Sciatic nerve (tissue), 2 donors: ENCODE data around the gene DDX56. TPM values are rescaled to one million over a fixed set of nuclear protein-coding genes. Genes with fewer than 3 reads are reported as not detected.

ENCODE experiments used
- ATAC-seq: fragments of 200-7000 bp; cut with Tn5 transposase; one replicate; pipeline ENCODE4 v1.9.1; 2020; ENCODE audit warnings: mild to moderate bottlenecking, moderate library complexity
- DNase-seq: peaks from one replicate; pipeline ENCODE4 v3.0.0-alpha.2; 2020; ENCODE audit warnings: low spot score
- intact Hi-C: fragments of 100-400 bp; cut with DNase I; formaldehyde crosslinking; loops from one replicate; pipeline ENCODE4 v1.14.2; 2022
- total RNA-seq: library from RNA; stranded (reverse); fragmentation: NEBNext Ultra II Directional; extraction: Animal tissue kit (Norgen Biotek cat#: 25700); gene quantifications from one replicate; pipeline ENCODE4 v1.2.1, GENCODE V29; 2021
- donor health status: DM: no; HTN: no; CAD: no.
- donor health status: DM: no; HTN: no; CAD: no.

Gene DDX56
- total RNA-seq = 58.4 TPM

GRCh38 chr7:44573464-44574286, at the start of gene DDX56:
Gene DDX56, minus strand, starts transcription at chr7:44573908. Its CDS starts 13 bp downstream, at chr7:44573895.
- ATAC-seq = peak; percentile 99

GRCh38 chr7:44622342-44623151, 48.8 kb upstream of the DDX56 start:
- intact Hi-C loops = no loop called here
- ATAC-seq = peak; percentile 45
- no peak for DNase-seq

More at GRCh38 chr7:44573464-44574286, at the start of gene DDX56:
- intact Hi-C loops = no loop called here
- DNase-seq = peak; percentile 97

GRCh38 chr7:44621750-44622103, 48.0 kb upstream of the DDX56 start:
- intact Hi-C loops = no loop called here
- ATAC-seq (no peak), DNase-seq (no peak)

- intact Hi-C loops = no loop called here
- DNase-seq = no peak
- peak; percentile 56 for ATAC-seq
These were observed 47.5 kb upstream of the DDX56 start for GRCh38 chr7:44621034-44621749.

- no peak for DNase-seq
- ATAC-seq = no peak
- intact Hi-C loops = no loop called here
These were observed 45.0 kb upstream of the DDX56 start for GRCh38 chr7:44618753-44619152.

- ATAC-seq = no peak
- intact Hi-C loops = no loop called here
- DNase-seq = no peak
These were observed 44.3 kb upstream of the DDX56 start for GRCh38 chr7:44618045-44618444.

- intact Hi-C loops = no loop called here
- ATAC-seq = no peak
- no peak for DNase-seq
These were observed 43.6 kb upstream of the DDX56 start for GRCh38 chr7:44617225-44617890.

GRCh38 chr7:44616545-44616944, 42.8 kb upstream of the DDX56 start:
- no peak for ATAC-seq
- intact Hi-C loops = no loop called here

GRCh38 chr7:44615793-44616192, 42.1 kb upstream of the DDX56 start:
- intact Hi-C loops = no loop called here
- DNase-seq = no peak
- no peak for ATAC-seq

More at GRCh38 chr7:44616545-44616944, 42.8 kb upstream of the DDX56 start:
- no peak for DNase-seq

GRCh38 chr7:44615149-44615611, 41.5 kb upstream of the DDX56 start:
- intact Hi-C loops = no loop called here
- peak; percentile 80 for ATAC-seq
- DNase-seq = peak; percentile 64

- ATAC-seq = no peak
- intact Hi-C loops = no loop called here
- DNase-seq = no peak
These were observed 36.1 kb upstream of the DDX56 start for GRCh38 chr7:44609829-44610228.

- ATAC-seq = no peak
- no peak for DNase-seq
- intact Hi-C loops = no loop called here
These were observed 35.4 kb upstream of the DDX56 start for GRCh38 chr7:44608916-44609648.

GRCh38 chr7:44607141-44608068, 33.7 kb upstream of the DDX56 start:
- ATAC-seq = no peak
- no peak for DNase-seq
- intact Hi-C loops = no loop called here

GRCh38 chr7:44606341-44607140, 32.8 kb upstream of the DDX56 start, which contains the start of gene OGDH:
Gene OGDH, plus strand, starts transcription at chr7:44606627. Its CDS starts 17,717 bp downstream, at chr7:44624344.
- intact Hi-C loops = no loop called here
- DNase-seq (peak; percentile 100), ATAC-seq (peak; percentile 98)

- no peak for DNase-seq
- intact Hi-C loops = no loop called here
These were observed 31.2 kb upstream of the DDX56 start for GRCh38 chr7:44604941-44605340.

GRCh38 chr7:44603193-44603592, 29.5 kb upstream of the DDX56 start:
- DNase-seq (no peak), ATAC-seq (no peak)
- intact Hi-C loops = no loop called here

More at GRCh38 chr7:44604941-44605340, 31.2 kb upstream of the DDX56 start:
- ATAC-seq = no peak
